ENCODE results near the gene OVOL3.

OVOL3 gene

DNA sequence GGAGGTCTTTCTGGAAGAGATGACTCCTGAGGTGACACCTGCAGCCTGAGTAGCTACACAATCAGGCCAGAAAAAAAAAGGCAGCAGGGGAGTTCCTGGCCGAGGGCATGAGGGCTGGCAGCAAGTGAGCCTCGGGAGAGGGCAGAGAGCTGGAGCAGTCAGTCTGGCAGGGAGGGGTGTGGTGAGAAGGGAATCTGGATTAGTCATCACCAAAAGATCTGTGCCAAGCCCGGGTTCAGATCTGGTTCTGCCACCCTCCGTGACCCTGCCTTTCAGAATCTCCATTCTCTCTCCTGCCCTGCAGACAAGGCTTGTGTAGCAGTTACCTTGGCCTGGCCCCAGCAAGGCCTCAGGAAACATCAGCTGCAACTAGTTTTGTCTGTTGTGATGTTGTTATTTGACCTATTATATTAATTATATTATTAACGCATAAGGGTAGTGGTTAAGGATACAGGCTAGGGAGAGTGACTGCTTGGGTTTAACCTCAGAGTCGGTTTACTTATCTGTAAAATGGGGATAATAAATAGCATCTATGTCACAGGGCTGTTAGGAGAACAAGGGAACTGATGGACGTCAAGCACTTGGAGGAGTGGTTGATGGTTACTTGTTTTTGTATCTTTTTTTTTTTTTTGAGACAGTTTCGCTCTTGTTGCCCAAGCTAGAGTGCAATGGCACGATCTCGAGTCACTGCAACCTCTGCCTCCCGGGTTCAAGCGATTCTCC lies 26.2 kb downstream of the OVOL3 start:
- DNase-seq, result no peak

DNA sequence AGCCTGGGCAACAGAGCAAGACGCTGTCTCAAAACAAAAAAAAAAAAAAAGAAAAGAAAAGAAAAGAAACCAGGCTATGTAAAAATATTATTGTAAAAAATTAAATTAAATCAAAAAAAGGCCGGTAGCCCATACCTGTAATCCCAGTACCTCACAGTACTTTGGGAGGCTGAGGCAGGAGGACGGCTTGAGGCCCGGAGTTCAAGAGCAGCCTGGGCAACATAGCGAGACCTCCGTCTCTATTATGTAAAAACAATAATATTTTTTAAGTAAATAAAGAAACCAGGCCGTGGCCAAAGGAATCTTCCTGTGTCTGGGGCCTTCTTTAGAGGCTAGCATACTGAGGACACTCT lies 28.2 kb downstream of the OVOL3 start:
- DNase-seq, result no peak

DNA sequence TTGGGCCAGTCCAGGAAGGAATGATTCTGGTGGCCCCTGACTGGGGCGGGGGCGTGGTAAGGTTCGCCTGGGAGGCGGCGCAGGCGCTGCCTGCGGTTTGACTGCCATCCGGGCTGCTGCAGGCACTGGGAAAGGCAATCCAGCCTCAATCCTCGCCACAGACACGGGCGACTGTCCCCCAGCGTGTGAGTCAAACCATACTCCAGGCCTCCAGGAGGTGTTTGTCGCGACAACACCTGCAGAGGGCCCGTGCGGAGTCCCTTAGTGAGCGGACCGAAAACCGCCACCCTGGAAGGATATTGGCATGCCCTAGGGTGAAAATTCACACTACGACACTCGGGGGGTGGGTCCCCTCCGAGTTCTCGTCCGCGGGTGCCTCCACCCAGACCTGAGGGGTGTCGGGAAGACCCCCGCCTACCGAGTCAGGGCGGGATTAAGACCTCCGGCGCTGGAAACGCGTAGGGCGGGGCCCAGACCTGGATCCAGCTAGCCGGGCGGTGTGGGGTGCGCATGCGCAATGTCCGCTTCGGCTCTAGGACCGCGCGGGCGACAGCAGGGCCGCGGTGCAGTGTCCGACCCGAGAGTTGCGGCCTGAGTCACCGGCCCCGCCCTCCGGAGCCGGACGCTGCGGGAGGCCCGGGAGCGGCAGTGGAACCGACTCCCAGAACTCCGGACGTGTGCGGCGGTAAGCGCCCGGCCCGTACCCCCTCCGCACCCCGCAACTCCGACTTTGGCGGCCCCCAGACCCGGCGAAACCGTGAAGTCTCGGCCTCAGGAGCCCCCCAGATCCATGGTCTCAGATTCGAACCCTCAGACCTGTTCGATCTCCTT lies 28.7 kb downstream of the OVOL3 start, which contains the start of gene CAPNS1:
TSS of gene CAPNS1 (plus strand) at position 594 of the 831 bp plus-strand sequence. CDS start 946 bp downstream, outside the sequence.
- peak; percentile 93 for DNase-seq

GRCh38 chr19:36140304-36141038 lies 29.5 kb downstream of the OVOL3 start:
- peak; percentile 76 for DNase-seq

DNA sequence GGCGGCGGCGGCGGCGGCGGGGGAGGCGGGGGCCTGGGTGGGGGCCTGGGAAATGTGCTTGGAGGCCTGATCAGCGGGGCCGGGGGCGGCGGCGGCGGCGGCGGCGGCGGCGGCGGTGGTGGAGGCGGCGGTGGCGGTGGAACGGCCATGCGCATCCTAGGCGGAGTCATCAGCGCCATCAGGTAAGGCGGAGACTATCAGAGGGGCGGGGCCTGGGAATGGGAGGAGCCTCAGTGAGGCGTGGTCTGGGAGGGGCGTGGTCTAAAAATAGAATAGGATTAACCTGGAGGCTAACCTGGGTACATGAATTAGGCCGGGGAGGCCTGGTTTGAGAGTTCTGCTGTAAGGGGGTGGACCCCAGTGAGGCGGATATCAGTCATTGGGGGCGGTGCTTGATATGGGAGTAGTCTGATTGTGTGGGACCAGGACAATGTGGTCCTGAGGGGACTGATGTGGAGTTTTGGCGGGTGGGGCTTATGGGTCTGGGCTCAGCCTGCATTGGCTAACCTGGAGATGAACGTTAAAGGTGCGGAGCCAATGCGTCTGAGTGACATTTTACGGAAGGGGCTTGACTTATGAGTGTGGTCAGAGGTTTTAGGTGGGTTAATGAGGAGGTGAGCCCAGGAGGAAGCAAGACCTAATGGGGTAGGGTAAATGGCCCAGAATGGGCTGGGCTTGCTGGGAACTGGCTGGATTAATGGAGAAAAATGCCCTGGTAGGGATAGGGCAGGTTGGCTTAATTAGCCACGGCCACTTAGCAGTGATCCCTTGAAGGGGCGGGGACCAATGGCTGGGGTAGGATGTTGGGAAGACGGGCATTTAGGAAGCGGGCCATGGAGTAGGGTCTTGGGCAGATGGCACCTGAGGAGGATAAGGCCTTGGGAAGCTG lies 30.3 kb downstream of the OVOL3 start:
- DNase-seq, result peak; percentile 86

GRCh38 chr19:36142046-36142445 lies 31.1 kb downstream of the OVOL3 start:
- no peak for DNase-seq

GRCh38 chr19:36142496-36142895 lies 31.6 kb downstream of the OVOL3 start:
- DNase-seq, result no peak

GRCh38 chr19:36144624-36145023 lies 33.7 kb downstream of the OVOL3 start:
- no peak for DNase-seq

GRCh38 chr19:36149673-36150406 lies 38.9 kb downstream of the OVOL3 start:
- no peak for DNase-seq

DNA sequence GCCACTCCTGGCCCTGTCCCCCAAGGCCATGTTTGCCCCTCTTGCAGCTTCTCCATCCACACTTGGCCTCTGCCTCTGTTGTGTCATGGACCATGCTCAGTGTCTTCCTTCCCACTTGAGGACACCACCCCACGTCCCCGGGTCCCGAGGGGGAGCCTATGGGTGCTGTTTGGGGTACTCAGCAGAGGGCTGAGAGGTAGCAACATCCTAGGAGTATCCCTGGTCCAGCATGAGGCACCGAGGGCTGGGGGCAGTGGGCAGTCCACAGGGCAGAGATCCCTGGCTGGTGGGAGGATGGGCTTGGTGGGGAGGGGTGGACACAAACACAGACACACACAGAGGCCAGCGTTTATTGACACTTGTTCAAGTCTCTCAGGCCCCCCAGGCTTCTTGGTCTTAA lies 39.6 kb downstream of the OVOL3 start:
- no peak for DNase-seq

DNA sequence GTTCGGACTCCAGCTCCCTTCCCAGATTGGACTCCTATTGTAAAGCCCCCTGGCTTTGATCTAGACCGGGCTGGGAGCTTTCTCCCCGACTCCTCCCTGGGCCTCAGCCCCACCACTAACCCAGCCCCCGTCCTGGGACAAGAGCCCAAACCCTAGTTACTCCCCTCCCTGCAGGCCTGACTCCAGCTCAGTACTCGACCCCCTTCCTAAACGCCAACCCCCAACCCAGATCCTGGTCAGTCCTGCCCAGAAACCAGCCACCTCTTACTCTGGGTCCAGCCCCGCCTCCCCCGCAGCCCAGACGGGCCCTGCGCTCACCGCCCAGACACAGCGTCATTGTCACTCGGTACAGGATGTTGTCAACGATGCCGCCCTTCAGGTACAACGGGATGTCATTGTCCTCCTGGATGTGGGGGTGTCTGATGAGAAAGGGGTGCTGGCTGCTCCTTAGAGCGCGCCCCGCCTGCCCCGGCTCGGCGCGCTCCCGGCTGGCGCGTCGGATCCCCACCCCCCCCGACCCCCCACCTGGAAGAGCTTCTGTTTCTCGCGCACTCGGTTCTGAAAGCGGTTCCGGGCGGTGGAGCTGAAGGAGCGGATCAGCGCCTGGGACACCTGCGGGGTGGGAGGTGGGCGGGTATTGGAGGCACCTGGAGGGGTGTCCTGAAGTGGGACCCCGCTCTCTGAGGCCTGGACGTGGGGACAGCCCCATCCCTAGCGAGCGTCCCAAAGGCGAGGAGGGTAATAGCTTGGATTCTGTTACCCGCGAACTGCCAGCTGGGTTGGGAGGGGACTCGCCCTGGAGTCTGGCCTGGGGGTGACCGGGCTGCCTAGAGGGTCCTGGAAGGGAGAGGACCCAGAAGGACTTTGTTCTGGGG lies 40.4 kb downstream of the OVOL3 start:
- DNase-seq, result no peak

- no peak for DNase-seq
Observed at GRCh38 chr19:36152019-36152351, 41.0 kb downstream of the OVOL3 start.

- DNase-seq, result no peak
Observed at GRCh38 chr19:36152352-36153091, 41.6 kb downstream of the OVOL3 start, which contains the start of gene COX7A1. COX7A1 (minus strand) TSS chr19:36152447; CDS start chr19:36152407, 40 bp downstream.

DNA sequence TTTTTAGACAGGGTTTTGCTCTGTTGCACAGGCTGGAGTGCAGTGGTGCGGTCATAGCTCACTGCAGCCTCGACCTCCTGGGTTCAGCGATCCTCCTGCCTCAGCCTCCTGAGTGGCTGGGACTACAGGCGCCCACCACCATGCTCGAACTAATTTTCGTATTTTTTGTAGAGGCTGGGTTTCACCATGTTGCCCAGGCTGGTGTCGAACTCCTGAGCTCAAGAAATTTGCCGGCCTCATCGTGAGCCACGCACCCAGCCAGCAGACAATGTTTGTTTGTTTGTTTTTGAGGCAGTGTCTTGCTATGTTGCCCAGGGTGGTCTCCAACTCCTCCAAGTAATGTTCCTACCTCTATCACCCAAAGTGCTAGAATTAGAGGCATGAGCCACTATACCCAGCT lies 42.2 kb downstream of the OVOL3 start:
- no peak for DNase-seq

DNA sequence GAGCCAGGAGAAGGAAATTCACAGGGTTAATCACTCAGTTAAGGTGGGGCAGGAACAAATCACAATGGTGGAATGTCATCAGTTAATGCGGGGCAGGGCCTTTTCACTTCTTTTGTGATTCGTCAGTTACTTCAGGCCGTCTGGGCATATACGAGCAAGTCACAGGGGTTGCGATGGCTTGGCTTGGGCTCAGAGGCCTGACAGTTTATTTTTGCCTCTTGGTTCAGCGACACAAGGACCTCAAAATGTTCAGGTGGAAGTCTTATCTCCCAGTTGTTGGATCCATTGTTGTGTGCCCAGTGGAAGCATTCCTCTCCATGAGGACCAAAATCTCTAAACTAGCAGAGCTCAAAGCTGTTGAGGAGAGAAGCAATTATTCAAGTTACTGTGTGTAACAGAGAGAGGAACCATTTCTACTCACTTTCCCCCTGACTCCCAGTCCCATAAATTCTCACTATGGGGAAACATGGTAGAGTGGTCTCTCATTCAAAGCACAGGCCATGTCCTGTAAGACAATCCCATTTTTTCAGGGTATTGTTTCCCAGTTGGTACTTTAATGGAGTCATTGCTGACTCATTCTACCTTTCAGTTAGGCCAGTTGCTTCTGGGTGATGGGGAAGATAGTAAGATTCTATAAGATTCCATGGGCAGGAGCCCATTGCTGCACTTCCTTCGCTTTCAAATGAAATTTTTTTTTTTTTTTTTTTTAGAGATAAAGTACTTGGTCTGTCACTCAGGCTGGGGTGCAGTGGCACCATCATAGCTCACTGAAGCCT lies 50.1 kb downstream of the OVOL3 start:
- no peak for DNase-seq

Measured in NCI-H1436 (cell line).